Activated T-helper 2 cell treated with anti-CD3 and anti-CD28 coated beads, Interferon-gamma antibody, Interleukin-2, Interleukin-4, amounts not matched to agents 10 μg/mL and 5 μg/mL and 100 μg/mL, durations not matched to agents 14 hours and 24 hours and 36 hours (primary cell): ENCODE results near the gene TMEM184C. TPM values are rescaled to one million over a fixed set of nuclear protein-coding genes. Genes with fewer than 3 reads are reported as not detected.

Source experiments
- DNase-seq: peaks from one replicate; pipeline ENCODE4 v3.0.0; 2021; ENCODE audit warnings: low spot score
- H3K27ac Mint-ChIP-seq: one replicate; pipeline ENCODE4 v1.8.0; 2021; ENCODE audit warnings: mixed read lengths
- H3K27me3 Mint-ChIP-seq: one replicate; pipeline ENCODE4 v1.8.0; 2021; ENCODE audit warnings: low read depth, mixed read lengths
- H3K36me3 Mint-ChIP-seq: one replicate; pipeline ENCODE4 v1.8.0; 2021; ENCODE audit warnings: low read depth, mixed read lengths
- H3K4me1 Mint-ChIP-seq: one replicate; pipeline ENCODE4 v1.8.0; 2021; ENCODE audit warnings: low read depth, mixed read lengths
- H3K4me3 Mint-ChIP-seq: one replicate; pipeline ENCODE4 v1.8.0; 2021; ENCODE audit warnings: low read depth, mild to moderate bottlenecking, moderate library complexity, mixed read lengths
- H3K9me3 Mint-ChIP-seq: one replicate; pipeline ENCODE4 v1.8.0; 2021; ENCODE audit warnings: mixed read lengths
- intact Hi-C: fragments of 100-400 bp; cut with micrococcal nuclease; formaldehyde crosslinking; loops from one replicate; pipeline ENCODE4 v1.15.1; 2023
- total RNA-seq: library from RNA; stranded (reverse); gene quantifications from 2 replicates; pipeline ENCODE4 v1.2.3, GENCODE V29; 2022

TMEM184C gene
- total RNA-seq = 20.4 and 22.0 TPM in 2 replicates

GRCh38 chr4:147617173-147617840 lies at the start of gene TMEM184C:
TMEM184C (plus strand) TSS chr4:147617397; CDS start chr4:147617957, 560 bp downstream.
- Mint-ChIP-seq H3K4me3 (peak within 1 kb of the TSS; percentile 99), H3K27me3 (peaks cover 15% of the 10 kb centered on the region), H3K27ac (peak within 1 kb of the TSS; percentile 98), H3K4me1 (peaks cover 19% of the 10 kb centered on the region), H3K9me3 (no peaks in the 10 kb centered on the region), H3K36me3 (peaks cover 23% of the 10 kb centered on the region)
- intact Hi-C loops = loop anchor here (1.0 to 10.0 kb wide), 5 partner anchors 67 to 825 kb away; partner anchors contain the start of genes ARHGAP10, NR3C2 and PRMT9
- peak; percentile 97 for DNase-seq

- H3K27ac Mint-ChIP-seq = no peak overlapping the region
- H3K4me1 Mint-ChIP-seq = no peaks in the 10 kb centered on the region
- H3K4me3 Mint-ChIP-seq = no peak overlapping the region
These were observed 46.6 kb upstream of the TMEM184C start for GRCh38 chr4:147570616-147571015.

DNA sequence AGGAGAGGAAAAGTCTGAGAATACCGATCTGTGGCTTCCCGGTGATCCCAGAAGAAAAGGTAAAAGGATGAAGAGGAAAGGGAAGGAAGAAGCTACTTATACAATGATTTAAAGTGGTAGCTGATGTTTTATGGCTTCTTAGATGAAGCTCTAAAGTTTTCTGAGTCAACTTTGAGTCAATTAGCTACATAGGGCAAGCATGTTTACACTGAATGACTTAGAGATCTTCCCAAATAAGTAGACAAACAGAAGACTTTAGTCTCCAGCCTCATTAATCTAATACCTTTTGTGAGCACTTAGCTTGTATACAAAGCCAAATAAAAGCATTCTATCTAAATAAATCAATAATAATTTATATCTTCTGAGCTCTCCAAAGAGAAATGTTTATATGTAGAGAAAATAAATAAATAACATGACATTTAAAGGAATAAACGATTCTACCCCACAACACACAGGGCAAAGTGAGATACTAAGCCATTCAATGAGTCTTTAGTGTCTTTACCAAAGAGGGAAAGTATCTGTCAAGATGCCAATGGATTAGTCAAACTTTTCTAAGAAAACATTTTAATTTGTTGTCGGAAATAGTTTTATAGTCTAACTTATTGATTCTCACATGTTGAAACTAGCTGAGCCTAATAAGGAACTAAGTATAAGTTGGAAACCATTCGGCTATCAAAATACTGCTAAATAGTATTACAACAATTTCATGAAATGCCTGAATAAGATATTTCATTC lies 46.0 kb upstream of the TMEM184C start:
- Mint-ChIP-seq H3K4me3 (no peak overlapping the region), H3K27ac (no peak overlapping the region), H3K9me3 (no peaks in the 10 kb centered on the region), H3K36me3 (no peaks in the 10 kb centered on the region), H3K4me1 (no peaks in the 10 kb centered on the region), H3K27me3 (peaks cover 7% of the 10 kb centered on the region)
- DNase-seq = no peak
- intact Hi-C loops = no loop called here

More at GRCh38 chr4:147570616-147571015, 46.6 kb upstream of the TMEM184C start:
- H3K9me3 Mint-ChIP-seq = no peaks in the 10 kb centered on the region
- intact Hi-C loops = no loop called here
- peaks cover 7% of the 10 kb centered on the region for H3K27me3 Mint-ChIP-seq
- H3K36me3 Mint-ChIP-seq = no peaks in the 10 kb centered on the region
- DNase-seq = no peak

- no peak overlapping the region for H3K4me3 Mint-ChIP-seq
- no peak overlapping the region for H3K27ac Mint-ChIP-seq
- no peak for DNase-seq
- H3K27me3 Mint-ChIP-seq = peaks cover 3% of the 10 kb centered on the region
- no peaks in the 10 kb centered on the region for H3K4me1 Mint-ChIP-seq
- no peaks in the 10 kb centered on the region for H3K9me3 Mint-ChIP-seq
- intact Hi-C loops = no loop called here
- H3K36me3 Mint-ChIP-seq = no peaks in the 10 kb centered on the region
These were observed 41.1 kb upstream of the TMEM184C start for GRCh38 chr4:147576084-147576483.

DNA sequence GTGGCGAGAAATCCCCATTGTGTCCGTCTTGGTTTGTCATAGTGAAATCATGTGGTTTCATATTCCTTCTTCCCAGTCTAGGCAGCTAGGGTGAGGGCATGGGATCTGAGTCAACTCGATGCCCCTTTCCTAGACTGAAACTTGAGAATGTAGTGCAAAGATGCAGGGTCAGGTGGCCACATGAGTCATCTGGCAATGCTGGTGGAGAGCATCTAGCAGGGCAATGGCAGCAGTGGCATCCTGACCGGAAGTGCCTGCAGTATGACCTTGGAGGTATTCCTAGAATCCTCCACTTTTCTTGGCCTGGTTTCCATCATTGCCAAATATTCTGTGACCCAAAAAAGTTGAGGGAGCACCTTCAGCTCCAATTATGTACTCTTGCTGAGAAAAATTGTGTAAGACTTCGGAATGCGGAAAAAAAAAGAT lies 39.1 kb upstream of the TMEM184C start:
- H3K27me3 Mint-ChIP-seq = peaks cover 3% of the 10 kb centered on the region
- H3K4me3 Mint-ChIP-seq = no peak overlapping the region
- intact Hi-C loops = no loop called here
- no peaks in the 10 kb centered on the region for H3K36me3 Mint-ChIP-seq
- H3K9me3 Mint-ChIP-seq = no peaks in the 10 kb centered on the region
- H3K4me1 Mint-ChIP-seq = no peaks in the 10 kb centered on the region
- no peak for DNase-seq
- H3K27ac Mint-ChIP-seq = no peak overlapping the region

- peaks cover 3% of the 10 kb centered on the region for H3K27me3 Mint-ChIP-seq
- no peak overlapping the region for H3K4me3 Mint-ChIP-seq
- DNase-seq = no peak
- no peaks in the 10 kb centered on the region for H3K4me1 Mint-ChIP-seq
- intact Hi-C loops = no loop called here
- no peak overlapping the region for H3K27ac Mint-ChIP-seq
- H3K9me3 Mint-ChIP-seq = no peaks in the 10 kb centered on the region
- H3K36me3 Mint-ChIP-seq = no peaks in the 10 kb centered on the region
These were observed 38.6 kb upstream of the TMEM184C start for GRCh38 chr4:147578593-147578992.

- no peak for DNase-seq
- H3K9me3 Mint-ChIP-seq = no peaks in the 10 kb centered on the region
- peaks cover 7% of the 10 kb centered on the region for H3K27me3 Mint-ChIP-seq
- H3K4me3 Mint-ChIP-seq = no peak overlapping the region
- no peaks in the 10 kb centered on the region for H3K4me1 Mint-ChIP-seq
- no peak overlapping the region for H3K27ac Mint-ChIP-seq
- intact Hi-C loops = loop anchor here (10.0 kb wide), 1 partner anchor 416 kb away; no protein-coding TSS in a partner anchor
- H3K36me3 Mint-ChIP-seq = no peaks in the 10 kb centered on the region
These were observed 36.8 kb upstream of the TMEM184C start for GRCh38 chr4:147580396-147580795.

- DNase-seq = no peak
- H3K36me3 Mint-ChIP-seq = no peaks in the 10 kb centered on the region
- H3K27me3 Mint-ChIP-seq = peaks cover 9% of the 10 kb centered on the region
- intact Hi-C loops = loop anchor here (10.0 kb wide), 1 partner anchor 417 kb away; no protein-coding TSS in a partner anchor
- no peak overlapping the region for H3K4me3 Mint-ChIP-seq
- H3K4me1 Mint-ChIP-seq = no peaks in the 10 kb centered on the region
- no peak overlapping the region for H3K27ac Mint-ChIP-seq
- no peaks in the 10 kb centered on the region for H3K9me3 Mint-ChIP-seq
These were observed 35.4 kb upstream of the TMEM184C start for GRCh38 chr4:147581606-147582350.

GRCh38 chr4:147582386-147583060 lies 34.7 kb upstream of the TMEM184C start:
- Mint-ChIP-seq H3K4me3 (no peak overlapping the region), H3K27me3 (peaks cover 9% of the 10 kb centered on the region), H3K9me3 (no peaks in the 10 kb centered on the region), H3K4me1 (no peaks in the 10 kb centered on the region), H3K36me3 (no peaks in the 10 kb centered on the region), H3K27ac (no peak overlapping the region)
- DNase-seq = no peak
- intact Hi-C loops = loop anchor here (10.0 kb wide), 1 partner anchor 418 kb away; no protein-coding TSS in a partner anchor

- intact Hi-C loops = loop anchor here (10.0 kb wide), 1 partner anchor 419 kb away; no protein-coding TSS in a partner anchor
- H3K9me3 Mint-ChIP-seq = no peaks in the 10 kb centered on the region
- H3K4me1 Mint-ChIP-seq = no peaks in the 10 kb centered on the region
- H3K4me3 Mint-ChIP-seq = no peak overlapping the region
- no peak overlapping the region for H3K27ac Mint-ChIP-seq
- H3K36me3 Mint-ChIP-seq = no peaks in the 10 kb centered on the region
- peaks cover 11% of the 10 kb centered on the region for H3K27me3 Mint-ChIP-seq
- DNase-seq = no peak
These were observed 33.3 kb upstream of the TMEM184C start for GRCh38 chr4:147583876-147584275.

DNA sequence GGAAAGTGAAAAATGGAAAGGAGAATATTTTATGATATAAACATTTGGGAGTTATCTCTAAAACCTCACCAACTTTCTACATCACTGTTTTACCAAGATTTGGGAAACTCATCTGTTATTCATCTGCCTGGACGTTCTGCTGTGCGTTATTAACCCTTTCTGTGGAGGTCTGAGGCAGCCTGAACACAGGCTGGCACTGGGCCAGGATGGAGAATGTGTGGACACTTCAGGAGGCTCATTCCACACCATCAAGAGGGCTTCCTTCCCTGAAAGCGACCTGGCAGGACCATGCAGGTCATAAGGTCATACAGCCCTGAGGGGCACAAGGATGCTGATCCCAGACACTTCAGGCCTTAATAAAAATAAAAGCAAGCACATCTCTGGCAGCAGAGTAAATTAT lies 31.2 kb upstream of the TMEM184C start:
- H3K36me3 Mint-ChIP-seq = no peaks in the 10 kb centered on the region
- H3K27ac Mint-ChIP-seq = no peak overlapping the region
- DNase-seq = no peak
- H3K4me3 Mint-ChIP-seq = no peak overlapping the region
- peaks cover 14% of the 10 kb centered on the region for H3K27me3 Mint-ChIP-seq
- no peaks in the 10 kb centered on the region for H3K9me3 Mint-ChIP-seq
- no peaks in the 10 kb centered on the region for H3K4me1 Mint-ChIP-seq
- intact Hi-C loops = loop anchor here (10.0 kb wide), 1 partner anchor 421 kb away; no protein-coding TSS in a partner anchor

DNA sequence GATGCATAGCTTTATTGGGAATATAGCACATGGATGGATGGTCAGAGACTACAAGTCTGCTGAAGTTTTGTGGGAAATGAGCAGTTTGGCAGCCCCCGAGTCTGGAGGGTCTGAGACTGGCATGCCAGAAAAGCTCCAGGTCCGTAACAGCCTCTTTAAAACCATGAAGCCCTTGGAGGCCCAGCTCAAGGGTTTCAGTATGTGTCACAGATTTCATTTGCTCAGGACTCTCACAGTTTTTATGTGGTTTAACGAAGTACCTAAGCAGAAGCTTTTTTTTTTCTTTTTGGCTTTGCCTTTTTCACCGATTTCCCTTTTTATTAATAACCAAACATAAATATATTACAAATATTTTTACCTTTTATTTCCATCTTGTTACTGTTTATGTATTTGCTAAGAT lies 30.6 kb upstream of the TMEM184C start:
- no peaks in the 10 kb centered on the region for H3K36me3 Mint-ChIP-seq
- peaks cover 14% of the 10 kb centered on the region for H3K27me3 Mint-ChIP-seq
- H3K27ac Mint-ChIP-seq = no peak overlapping the region

More for the DNA sequence above, 30.6 kb upstream of the TMEM184C start:
- no peak for DNase-seq
- no peaks in the 10 kb centered on the region for H3K9me3 Mint-ChIP-seq
- no peaks in the 10 kb centered on the region for H3K4me1 Mint-ChIP-seq
- no peak overlapping the region for H3K4me3 Mint-ChIP-seq
- intact Hi-C loops = loop anchor here (10.0 kb wide), 1 partner anchor 422 kb away; no protein-coding TSS in a partner anchor
